ENCODE measurements around the gene ARHGAP24.

- TF ChIP-seq EZH2 (IDR thresholded peaks at IDR 0.05; ENCODE audit: borderline replicate concordance, low read depth, low read length, severe bottlenecking) (no peak), CTCF (IDR thresholded peaks at IDR 0.05; ENCODE audit: extremely low read depth in 1 of 2, insufficient read depth in 1 of 2, low read depth in 1 of 2, low read length in 2 of 2) (no peak), MAX (IDR thresholded peaks at IDR 0.05; ENCODE audit: insufficient read depth, insufficient read length) (no peak), MYC (IDR thresholded peaks at IDR 0.05; ENCODE audit: low read depth, low read length) (no peak), POLR2A (IDR thresholded peaks at IDR 0.05; ENCODE audit: low read depth, low read length) (no peak), POLR2AphosphoS5 (IDR thresholded peaks at IDR 0.05; ENCODE audit: insufficient read depth, low read depth, low read length) (no peak), FOS (IDR thresholded peaks at IDR 0.05; ENCODE audit: borderline replicate concordance, insufficient read depth, low read length) (no peak), JUN (IDR thresholded peaks at IDR 0.05; ENCODE audit: borderline replicate concordance, insufficient read depth, insufficient read length, low read depth) (no peak)
Measured at GRCh38 chr4:85970535-85970934, 495.6 kb downstream of the ARHGAP24 start.

Data from endothelial cell of umbilical vein (primary cell).